Ramos (cell line): ENCODE data around the gene C2orf92.
"Not testable (repeated sequence)": the region's sequence is repeated elsewhere in the genome, so short reads cannot be mapped to it uniquely, and the experiment has no call there.

ENCODE experiments used
- in situ Hi-C: fragments of 300-500 bp; cut with MboI; formaldehyde crosslinking; loops from one replicate; pipeline ENCODE4 v1.14.3; 2022; ENCODE audit warnings: low sequenced_read_pairs; ENCODE audit not compliant: unreplicated experiment

C2orf92 gene

GRCh38 chr2:97669448-97669847, at the start of gene C2orf92:
TSS of gene C2orf92 (plus strand) at chr2:97669713. CDS start at chr2:97669789, 76 bp downstream.
- in situ Hi-C loops, result loop anchor here (25.0 kb wide), 1 partner anchor 1607 kb away; no protein-coding TSS in a partner anchor

- in situ Hi-C loops, result not testable (repeated sequence)
Measured at GRCh38 chr2:97620492-97620891, 49.0 kb upstream of the C2orf92 start.

- in situ Hi-C loops, result not testable (repeated sequence)
Measured at GRCh38 chr2:97622976-97623375, 46.5 kb upstream of the C2orf92 start.

GRCh38 chr2:97625354-97626048, 44.0 kb upstream of the C2orf92 start:
- in situ Hi-C loops, result not testable (repeated sequence)

- in situ Hi-C loops, result not testable (repeated sequence)
Measured at GRCh38 chr2:97626049-97626430, 43.5 kb upstream of the C2orf92 start.

- in situ Hi-C loops, result no loop called here
Measured at GRCh38 chr2:97644023-97644717, 25.3 kb upstream of the C2orf92 start.

GRCh38 chr2:97645112-97645694, 24.3 kb upstream of the C2orf92 start:
- in situ Hi-C loops, result no loop called here

GRCh38 chr2:97645695-97646629, 23.6 kb upstream of the C2orf92 start, which contains the start of gene COX5B:
TSS of gene COX5B (plus strand) at chr2:97646062. CDS start at chr2:97646087, 25 bp downstream.
- in situ Hi-C loops, result no loop called here

GRCh38 chr2:97646977-97647376, 22.5 kb upstream of the C2orf92 start:
- in situ Hi-C loops, result no loop called here

- in situ Hi-C loops, result loop anchor here (25.0 kb wide), 1 partner anchor 1589 kb away; no protein-coding TSS in a partner anchor
Measured at GRCh38 chr2:97651114-97651513, 18.4 kb upstream of the C2orf92 start.

GRCh38 chr2:97653473-97653872, 16.0 kb upstream of the C2orf92 start:
- in situ Hi-C loops, result loop anchor here (25.0 kb wide), 1 partner anchor 1591 kb away; no protein-coding TSS in a partner anchor

GRCh38 chr2:97653874-97654273, 15.6 kb upstream of the C2orf92 start:
- in situ Hi-C loops, result loop anchor here (25.0 kb wide), 1 partner anchor 1592 kb away; no protein-coding TSS in a partner anchor

- in situ Hi-C loops, result loop anchor here (25.0 kb wide), 1 partner anchor 1592 kb away; no protein-coding TSS in a partner anchor
Measured at GRCh38 chr2:97654309-97654708, 15.2 kb upstream of the C2orf92 start.

GRCh38 chr2:97654791-97655190, 14.7 kb upstream of the C2orf92 start:
- in situ Hi-C loops, result loop anchor here (25.0 kb wide), 1 partner anchor 1592 kb away; no protein-coding TSS in a partner anchor

GRCh38 chr2:97656129-97656755, 13.3 kb upstream of the C2orf92 start:
- in situ Hi-C loops, result loop anchor here (25.0 kb wide), 1 partner anchor 1594 kb away; no protein-coding TSS in a partner anchor

- in situ Hi-C loops, result loop anchor here (25.0 kb wide), 1 partner anchor 1595 kb away; no protein-coding TSS in a partner anchor
Measured at GRCh38 chr2:97656905-97657587, 12.5 kb upstream of the C2orf92 start.

- in situ Hi-C loops, result loop anchor here (25.0 kb wide), 1 partner anchor 1596 kb away; no protein-coding TSS in a partner anchor
Measured at GRCh38 chr2:97657986-97658690, 11.4 kb upstream of the C2orf92 start.

GRCh38 chr2:97658691-97659157, 10.8 kb upstream of the C2orf92 start:
- in situ Hi-C loops, result loop anchor here (25.0 kb wide), 1 partner anchor 1596 kb away; no protein-coding TSS in a partner anchor
